Activated gamma-delta T cell treated with Interleukin-2 at 50 U/mL for 16 hours (primary cell): ENCODE results near the gene NRM.
"Not testable (repeated sequence)": the region's sequence is repeated elsewhere in the genome, so short reads cannot be mapped to it uniquely, and the experiment has no call there.

Experiments used
- DNase-seq: peaks from one replicate; pipeline ENCODE4 v3.0.0-alpha.2; 2020

NRM gene

DNA sequence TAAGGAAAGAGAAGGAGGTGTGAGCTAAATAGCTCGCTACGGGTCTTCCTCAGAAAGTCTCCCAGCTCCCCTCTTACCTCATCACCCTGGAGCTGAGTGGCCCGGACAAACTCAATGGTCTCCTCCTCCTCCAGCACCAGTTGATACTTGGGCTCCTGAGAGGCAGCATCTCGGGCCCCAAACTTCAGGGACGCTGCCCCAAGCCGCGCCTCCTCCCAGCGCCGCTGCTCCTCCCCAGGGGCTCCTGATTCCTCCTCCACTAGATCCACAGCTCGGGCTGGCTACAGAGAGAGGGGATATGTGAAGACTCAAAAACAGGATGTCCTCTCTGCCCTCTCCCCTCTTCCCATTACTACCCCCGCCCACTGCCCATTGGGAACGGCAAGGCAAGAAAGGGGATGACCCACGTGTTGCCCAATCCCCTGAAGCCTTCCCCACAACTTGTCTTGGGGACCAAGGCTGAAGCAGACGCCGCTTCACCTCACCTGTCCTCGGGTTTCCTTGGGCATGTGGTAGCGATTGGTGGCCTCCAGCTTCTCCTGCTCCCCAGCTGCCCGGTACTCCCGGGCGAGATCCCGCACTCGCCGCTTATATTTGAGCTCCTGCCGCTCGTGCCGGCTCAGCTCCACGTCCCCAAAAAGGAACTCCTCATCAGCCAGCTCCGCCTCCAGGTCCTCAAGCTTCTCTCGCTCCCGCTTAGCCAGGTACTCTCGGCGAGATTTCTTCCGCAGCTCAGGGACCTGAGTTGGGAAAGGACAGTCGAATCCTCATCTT is 25.6 kb downstream of the NRM start:
- no peak for DNase-seq

DNA sequence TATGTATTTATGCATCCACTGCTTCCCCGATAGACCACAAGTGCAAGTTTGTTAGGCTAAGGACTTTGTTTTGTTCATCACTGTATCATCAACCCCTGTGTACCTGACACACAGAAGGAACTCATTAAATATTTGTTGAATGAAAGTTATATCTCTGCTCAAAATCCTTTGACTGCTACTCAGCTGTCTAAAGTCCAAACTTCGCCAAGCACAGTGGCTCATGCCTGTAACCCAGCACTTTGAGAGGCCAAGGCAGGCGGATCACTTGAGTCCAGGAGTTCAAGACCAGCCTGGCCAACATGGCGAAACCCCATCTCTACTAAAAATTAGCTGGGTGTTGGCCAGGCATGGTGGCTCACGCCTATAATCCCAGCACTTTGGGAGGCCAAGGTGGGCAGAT is 32.9 kb downstream of the NRM start:
- DNase-seq: not testable (repeated sequence)

DNA sequence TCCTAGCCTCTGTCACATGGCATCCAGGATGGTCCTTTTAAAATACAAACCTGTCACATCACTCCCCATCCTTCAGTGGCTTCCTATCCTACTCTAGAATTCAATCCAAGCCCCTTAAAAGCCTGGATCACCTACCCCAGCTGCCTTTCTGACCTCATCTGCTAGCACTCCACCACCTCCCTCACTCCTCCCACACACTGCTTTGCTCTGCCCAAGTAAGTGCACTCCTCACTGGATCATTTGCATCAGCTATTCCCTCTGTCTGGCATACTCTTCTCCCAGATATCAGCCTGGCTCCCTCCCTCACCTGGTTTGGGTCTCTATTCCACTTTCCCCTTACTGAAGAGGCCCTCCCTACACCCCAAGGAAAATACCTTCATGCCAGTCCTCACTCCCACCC is 33.3 kb downstream of the NRM start:
- no peak for DNase-seq

DNA sequence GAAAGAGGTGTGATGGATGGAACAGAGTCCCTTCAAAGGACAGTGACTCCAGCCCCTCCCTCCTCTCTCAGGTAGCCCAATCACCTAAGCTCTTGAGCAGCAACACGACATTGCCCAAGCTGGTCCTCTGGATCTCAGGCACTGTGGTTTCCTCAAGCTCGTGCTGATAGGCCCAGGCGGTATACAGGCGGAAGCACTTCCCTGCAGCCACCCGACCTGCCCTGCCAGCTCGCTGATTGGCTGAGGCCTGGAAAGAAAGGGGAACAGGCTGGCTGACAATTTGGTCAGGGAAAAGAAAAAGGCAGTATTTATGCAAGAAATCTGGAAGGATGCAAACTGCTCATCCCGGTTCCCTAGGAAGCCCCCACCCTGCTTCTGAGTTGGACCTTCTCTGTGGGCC is 34.3 kb downstream of the NRM start:
- DNase-seq: no peak

DNA sequence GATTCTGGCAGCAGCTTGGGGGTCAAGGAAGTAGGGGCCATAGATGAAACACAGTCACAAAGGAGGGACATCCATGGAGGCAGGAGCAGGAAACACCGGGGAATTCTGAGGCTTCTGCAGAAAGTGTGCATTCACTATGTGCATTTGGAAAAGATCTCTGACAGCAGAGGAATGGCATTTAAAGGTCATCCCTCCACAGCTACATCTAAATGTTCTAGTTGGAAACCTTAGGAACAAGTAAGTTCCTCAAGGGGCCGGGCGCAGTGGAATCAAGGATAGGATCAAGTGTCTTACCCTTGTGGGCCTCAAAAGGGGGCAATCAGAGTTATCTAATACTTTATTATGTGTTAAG is 35.1 kb downstream of the NRM start:
- no peak for DNase-seq

DNA sequence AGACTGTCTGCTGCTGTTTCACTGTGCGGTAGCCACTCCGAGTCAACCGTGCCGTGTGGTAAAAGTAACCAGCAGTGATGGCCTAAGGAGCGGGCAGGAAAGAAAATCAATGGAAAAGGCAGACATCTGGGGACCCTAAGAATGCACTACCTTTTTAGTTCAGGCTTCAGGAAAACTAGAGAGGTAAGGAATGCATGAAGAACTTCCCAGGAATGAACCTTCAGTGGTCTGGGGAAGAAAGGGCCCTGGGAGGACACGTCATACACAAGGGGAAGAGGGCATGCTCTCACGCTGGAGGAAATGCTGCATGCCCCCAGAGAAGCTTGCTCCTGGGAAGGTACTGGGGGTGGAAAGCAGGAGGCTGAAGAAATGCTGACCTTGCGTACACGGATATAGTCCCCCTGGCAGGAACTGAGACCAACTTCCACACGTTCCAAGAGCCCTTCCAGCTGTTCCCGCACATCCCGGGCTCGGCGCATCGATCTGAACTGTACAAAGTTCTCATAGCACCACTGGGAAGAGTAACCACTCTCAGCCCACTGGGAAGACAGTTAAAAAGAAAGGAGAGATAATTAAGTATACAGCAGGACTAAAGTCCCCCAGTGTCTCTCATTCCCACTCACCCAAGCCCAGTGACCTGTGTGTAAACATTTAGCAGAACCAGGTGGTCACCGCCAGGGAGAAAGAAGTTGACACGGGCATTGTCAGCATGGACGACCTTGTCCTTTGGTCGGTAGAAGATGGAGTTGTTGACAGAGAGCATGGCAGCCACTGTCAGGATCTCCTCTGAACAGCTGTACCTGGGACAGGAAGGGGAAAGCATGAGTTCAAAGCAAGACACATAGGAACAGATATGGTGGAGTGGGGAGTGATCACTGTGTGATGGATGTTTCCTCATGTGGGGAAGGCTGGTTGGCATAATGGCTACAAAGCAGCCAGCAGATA is 35.7 kb downstream of the NRM start:
- no peak for DNase-seq

DNA sequence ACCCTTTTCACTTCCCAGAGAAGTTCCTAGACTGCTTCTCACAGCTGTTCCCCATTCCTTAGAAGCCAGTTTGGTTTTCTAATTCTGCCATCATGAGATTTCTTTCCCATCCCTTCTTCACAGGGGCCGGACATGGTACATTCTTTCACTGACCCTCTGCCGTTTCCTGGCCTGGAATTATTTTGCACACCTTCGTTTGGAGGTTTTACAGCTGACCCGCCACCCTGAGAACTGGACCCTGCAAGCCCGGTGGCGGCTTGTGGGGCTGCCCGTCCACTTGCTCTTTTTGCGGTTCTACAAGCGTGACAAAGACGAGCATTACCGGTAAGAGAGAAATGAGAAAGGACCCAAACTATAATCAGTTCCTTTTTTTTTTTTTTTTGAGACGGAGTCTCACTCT is 39.6 kb downstream of the NRM start:
- DNase-seq: no peak

DNA sequence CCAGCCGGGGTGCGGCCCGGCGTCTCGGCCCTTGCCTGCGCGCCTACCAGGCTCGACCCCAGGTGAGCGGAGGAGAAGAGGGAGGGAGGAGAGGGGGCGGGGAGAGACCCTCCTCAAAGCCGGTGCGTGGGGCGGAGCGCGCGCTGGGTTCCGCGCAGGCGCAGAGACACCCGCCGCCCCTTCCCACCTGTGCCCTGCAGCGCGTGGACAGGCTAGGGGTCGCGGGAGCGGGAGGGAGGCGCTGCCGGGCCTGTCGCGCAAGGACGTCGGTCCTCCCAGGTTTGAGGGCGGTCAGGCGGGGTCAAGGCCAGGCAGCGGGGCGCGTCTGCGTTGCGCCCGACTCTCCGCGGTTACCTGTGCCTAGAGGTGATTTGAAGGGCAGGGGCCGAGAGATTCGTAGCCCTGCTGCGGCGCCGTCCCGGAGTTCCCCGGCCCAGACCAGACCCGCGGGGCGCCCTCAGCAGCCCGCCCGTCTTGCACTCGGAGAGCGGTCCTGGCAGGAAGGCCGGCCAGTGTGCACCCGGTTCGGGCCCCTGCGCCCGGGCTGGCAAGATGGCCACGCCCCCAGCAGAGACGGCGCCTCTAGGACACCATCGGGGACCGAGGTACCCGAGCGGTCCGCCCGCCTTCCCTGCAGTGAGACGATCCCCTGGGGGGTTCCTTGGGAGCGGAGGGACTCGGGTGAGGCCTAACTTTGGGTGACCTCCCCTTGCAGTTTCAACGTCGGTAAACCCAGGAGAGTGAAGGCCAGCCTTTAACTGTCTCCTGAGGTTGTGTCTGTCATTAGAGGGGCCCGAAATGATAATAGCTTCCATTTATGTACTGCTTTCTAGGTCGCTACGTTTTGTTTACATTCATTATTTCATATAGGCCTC is 43.3 kb downstream of the NRM start:
- DNase-seq: peak; percentile 65

DNA sequence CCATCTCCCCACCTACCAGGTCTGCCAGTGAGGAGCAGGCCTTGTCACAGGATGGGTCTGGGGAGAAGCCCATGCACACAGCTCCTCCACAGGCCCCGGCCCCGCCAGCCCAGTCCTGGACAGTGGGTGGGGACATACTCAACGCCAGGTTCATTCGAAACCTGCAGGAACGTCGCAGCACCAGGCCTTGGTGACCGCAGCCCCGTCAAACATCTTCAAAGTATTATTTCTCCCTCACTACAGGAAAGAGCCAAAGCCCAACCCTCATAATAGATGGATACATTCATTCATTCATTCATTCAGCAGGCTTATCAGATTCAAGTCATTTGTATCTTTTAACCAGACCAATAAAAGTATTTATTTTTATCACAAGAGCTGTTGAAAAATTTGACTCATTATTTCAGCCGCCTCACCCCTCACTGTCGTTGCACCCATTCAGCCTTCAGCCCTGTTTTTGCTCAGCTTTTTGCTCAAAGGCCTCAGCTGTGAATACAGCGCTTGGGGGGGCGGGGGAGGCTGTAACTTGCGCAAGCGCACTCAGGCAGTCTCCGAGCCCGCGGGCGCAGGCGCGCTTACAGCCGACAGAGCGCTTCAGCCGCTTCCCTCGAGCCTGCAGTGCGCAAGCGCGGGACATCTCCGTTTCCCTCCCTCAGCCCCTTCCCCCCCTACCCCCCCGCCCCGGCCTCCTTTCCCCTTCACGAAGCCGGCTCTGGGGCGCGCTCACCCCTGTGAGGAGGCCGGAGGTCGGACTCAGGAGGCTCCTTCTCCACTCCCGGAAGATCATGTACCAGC is 44.1 kb downstream of the NRM start, which contains the start of gene C6orf136:
Gene C6orf136, plus strand, starts transcription at position 684 of the 792 bp plus-strand sequence. Its CDS starts 99 bp downstream, at position 783.
- DNase-seq: peak; percentile 91

DNA sequence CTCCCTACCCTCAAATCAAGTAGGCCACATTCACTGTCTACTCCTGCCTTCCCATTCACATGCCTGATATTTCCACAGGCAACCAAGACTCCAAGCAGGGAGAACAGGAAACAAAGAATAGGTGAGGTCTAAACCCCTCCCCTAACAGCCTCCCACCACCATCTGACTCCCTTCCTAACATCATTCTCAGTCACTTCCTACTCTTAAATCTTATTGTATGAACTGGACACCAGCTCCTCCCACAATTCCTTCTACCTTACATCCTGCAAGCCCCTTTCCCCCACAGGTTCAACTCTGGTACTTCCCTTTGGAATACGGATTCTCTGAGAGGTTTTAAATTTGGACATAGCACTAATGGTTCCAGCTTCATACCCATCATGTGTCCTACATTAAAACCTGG is 44.8 kb downstream of the NRM start:
- no peak for DNase-seq

DNA sequence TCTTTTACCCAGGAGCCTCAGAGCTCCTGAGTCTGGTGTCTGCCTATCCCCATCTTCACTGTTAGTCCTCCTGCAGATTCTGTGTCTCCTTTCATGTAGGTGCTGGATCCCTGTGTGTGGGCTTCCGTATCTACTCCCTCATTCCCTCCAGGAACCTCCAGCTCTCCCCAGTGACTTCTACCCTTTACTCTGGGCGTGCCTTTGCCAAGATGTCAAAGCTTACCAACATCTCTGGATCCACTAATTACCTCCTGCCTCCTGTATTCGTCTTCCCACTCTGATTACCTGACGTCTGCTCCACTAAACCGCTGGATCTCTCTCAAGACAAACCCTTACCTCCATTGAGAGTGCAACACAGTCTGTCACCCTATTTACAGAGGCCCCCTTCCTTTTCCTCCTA is 46.0 kb downstream of the NRM start:
- no peak for DNase-seq

DNA sequence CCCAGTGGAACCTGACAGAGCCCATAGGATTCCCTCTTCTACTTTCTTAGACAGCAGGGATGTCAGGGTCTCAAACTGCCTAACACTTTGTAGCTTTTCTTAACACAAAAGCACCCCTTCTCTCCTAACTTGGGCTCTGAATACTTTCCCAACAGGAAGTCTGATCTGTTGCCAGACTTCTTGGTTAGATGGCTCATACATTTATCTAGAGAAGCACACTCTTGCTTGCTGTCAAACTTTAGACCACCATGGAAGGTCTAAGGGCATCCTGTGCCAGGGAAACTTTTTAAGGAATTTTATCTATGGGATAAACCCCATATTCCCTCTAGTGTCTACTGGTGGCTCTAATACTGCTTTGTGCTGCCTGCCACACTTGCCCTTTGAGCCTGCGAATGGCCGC is 47.1 kb downstream of the NRM start:
- DNase-seq: no peak

DNA sequence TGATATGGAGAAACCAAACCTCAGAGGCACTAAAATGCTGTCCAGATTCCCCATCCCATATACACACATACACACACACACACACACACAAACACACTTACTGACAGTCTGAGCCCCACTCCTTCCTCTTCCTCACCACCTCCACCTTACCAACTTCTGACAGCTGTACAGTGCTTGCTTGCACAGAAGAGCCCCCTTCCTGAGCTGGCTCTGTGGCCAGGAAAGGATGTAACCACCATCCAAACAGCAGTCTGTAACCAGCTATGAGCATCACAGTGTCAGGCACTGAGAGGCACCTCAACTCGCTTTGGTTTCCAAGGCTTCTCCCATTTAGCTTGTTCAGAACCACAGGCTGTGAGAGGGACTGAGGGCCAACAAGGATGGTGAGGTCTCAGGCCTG is 49.7 kb downstream of the NRM start:
- DNase-seq: no peak

DNA sequence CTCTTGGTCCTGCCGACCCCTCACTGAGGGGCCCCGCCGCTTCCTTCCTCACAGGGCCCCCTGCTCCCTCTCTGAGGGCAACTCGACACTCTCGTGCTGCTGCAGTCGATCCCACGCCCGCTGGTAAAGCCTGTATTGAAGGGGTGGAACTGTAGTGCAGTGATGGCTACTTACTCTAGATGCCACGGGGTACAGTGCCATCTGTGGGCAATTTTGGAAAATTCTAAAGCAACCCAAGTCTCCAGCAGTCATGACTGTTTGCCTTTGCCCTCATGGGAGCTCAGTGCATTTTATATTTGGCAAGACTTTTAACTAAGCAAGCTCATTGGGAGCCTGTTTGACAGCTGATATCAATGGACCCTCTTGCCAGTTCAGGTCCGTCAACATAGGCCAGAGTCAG is 50.3 kb downstream of the NRM start:
- DNase-seq: no peak
